ENCODE results near the gene THAP8.
A peak's percentile ranks its signal among the peaks of the same experiment; 100 is the strongest.

THAP8 gene

DNA sequence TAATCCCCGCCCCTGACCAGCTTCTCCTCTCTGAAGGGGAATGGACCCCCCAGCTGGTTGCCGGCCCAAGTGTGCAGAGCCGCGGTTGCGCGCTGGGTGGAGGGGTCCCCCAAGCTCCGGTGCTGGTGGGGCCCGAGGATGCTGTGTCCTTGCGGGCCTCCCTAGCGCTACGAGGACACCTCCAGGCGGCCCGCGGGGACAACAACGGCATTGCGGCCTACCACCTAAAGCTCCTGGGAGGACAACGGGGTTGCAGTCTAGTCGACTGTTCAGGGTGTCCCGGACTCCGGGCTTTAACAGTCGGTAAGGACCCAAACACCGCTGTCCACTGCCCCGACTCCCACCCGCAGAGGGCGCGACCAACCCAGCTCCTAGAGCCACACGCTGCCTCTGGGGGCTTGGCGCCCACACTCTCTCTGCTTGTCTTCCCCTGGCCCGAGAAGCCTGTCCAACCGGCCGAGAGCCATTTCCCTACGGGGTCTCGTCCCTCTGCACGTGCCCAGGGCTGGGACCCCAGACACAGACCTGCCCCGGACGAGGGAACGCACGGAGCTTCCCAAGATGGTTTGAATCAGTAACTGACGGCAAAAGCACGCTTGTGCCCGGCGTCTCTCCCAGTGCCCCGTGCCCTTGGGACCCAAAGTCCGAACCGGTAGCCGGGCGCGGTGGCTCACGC is 60.0 kb downstream of the THAP8 start:
- Histone ChIP-seq H3K27me3 (ENCODE audit: insufficient read depth, low read length, poor library complexity) (no peaks in the 10 kb centered on the region), H3K4me2 (ENCODE audit: insufficient read depth, low read length) (peak overlapping the region; percentile 91), H3K79me2 (ENCODE audit: insufficient read depth, low read length) (peaks cover 32% of the 10 kb centered on the region), H4K20me1 (ENCODE audit: insufficient read depth, low read length) (peaks cover 17% of the 10 kb centered on the region; the same call in 1 of the 2 replicates), H3K4me1 (ENCODE audit: insufficient read depth, low read length) (peaks cover 29% of the 10 kb centered on the region), H3K27ac (ENCODE audit: low read length) (no peak overlapping the region), H3K9ac (ENCODE audit: low read depth, low read length) (peak overlapping the region; percentile 79; the same call in 1 of the 2 replicates), H3K36me3 (ENCODE audit: insufficient read depth, low read length) (peaks cover 15% of the 10 kb centered on the region), H3K4me3 (ENCODE audit: low read depth in 1 of 2, low read length in 2 of 2) (peak overlapping the region in 1 of 2 experiments; percentile 23; a peak in 2 of 4 replicates), H2AFZ (ENCODE audit: low read depth, low read length) (no peak overlapping the region), H3K9me3 (ENCODE audit: insufficient read depth, low read length, severe bottlenecking) (no peaks in the 10 kb centered on the region)
- DNase-seq (no peak), ATAC-seq (ENCODE audit: insufficient read depth, low read depth) (no peak)
- TF ChIP-seq, protein P1, sequence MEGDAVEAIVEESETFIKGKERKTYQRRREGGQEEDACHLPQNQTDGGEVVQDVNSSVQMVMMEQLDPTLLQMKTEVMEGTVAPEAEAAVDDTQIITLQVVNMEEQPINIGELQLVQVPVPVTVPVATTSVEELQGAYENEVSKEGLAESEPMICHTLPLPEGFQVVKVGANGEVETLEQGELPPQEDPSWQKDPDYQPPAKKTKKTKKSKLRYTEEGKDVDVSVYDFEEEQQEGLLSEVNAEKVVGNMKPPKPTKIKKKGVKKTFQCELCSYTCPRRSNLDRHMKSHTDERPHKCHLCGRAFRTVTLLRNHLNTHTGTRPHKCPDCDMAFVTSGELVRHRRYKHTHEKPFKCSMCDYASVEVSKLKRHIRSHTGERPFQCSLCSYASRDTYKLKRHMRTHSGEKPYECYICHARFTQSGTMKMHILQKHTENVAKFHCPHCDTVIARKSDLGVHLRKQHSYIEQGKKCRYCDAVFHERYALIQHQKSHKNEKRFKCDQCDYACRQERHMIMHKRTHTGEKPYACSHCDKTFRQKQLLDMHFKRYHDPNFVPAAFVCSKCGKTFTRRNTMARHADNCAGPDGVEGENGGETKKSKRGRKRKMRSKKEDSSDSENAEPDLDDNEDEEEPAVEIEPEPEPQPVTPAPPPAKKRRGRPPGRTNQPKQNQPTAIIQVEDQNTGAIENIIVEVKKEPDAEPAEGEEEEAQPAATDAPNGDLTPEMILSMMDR (IDR thresholded peaks at IDR 0.05; ENCODE audit: borderline replicate concordance, extremely low read depth, low read length, poor library complexity, severe bottlenecking) = no peak
- TF ChIP-seq EZH2 (IDR thresholded peaks at IDR 0.05; ENCODE audit: borderline replicate concordance, low read depth, low read length, severe bottlenecking) = no peak

DNA sequence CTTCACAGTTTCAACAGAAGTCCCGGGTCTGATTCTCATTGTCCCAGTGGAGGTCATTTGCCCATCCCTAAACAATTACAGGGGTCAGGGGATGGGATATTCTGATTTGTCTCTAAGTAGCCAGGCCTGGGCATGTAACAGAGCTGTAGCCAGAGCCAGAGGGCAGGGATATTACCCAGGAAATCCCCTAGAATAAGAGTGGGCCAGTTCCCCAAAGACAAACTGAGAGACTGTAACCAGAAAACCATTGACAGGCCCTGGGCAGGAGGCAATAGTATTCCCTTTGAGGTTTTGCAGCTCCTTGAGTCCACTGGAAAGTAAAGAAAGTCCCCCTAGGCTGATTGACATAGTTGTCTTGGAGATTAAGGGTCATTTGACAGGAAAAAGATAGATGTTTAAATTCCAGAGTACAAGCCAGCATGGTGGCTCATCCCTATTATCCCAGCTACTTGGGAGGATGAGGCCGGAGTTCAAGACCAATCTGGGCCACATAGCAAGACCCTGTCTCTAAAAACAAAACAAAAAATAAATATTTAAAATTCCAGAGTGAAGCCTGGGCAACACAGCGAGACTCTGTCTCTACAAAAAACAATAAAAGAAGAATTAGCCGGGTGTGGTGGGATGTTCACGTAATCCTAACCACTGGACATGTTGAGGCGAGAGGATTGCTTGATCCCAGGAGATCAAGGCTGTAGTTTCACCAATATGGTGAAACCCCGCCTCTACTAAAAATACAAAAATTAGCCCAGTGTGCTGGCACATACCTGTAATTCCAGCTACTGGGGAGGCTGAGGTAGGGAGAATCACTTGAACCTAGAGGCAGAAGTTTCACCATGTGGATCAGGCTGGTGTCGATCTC is 60.9 kb downstream of the THAP8 start:
- peaks cover 26% of the 10 kb centered on the region for H3K4me1 ChIP-seq (ENCODE audit: insufficient read depth, low read length)
- H3K4me3 ChIP-seq (ENCODE audit: low read depth in 1 of 2, low read length in 2 of 2) = no peak overlapping the region
- H3K36me3 ChIP-seq (ENCODE audit: insufficient read depth, low read length) = peaks cover 11% of the 10 kb centered on the region
- ATAC-seq (ENCODE audit: insufficient read depth, low read depth) (no peak), DNase-seq (no peak)
- H3K4me2 ChIP-seq (ENCODE audit: insufficient read depth, low read length) = no peak overlapping the region
- peaks cover 30% of the 10 kb centered on the region for H3K79me2 ChIP-seq (ENCODE audit: insufficient read depth, low read length)
- TF ChIP-seq EZH2 (IDR thresholded peaks at IDR 0.05; ENCODE audit: borderline replicate concordance, low read depth, low read length, severe bottlenecking) = no peak
- TF ChIP-seq, protein P1 (IDR thresholded peaks at IDR 0.05; ENCODE audit: borderline replicate concordance, extremely low read depth, low read length, poor library complexity, severe bottlenecking) = no peak
- H3K27me3 ChIP-seq (ENCODE audit: insufficient read depth, low read length, poor library complexity) = no peaks in the 10 kb centered on the region
- no peaks in the 10 kb centered on the region for H3K9me3 ChIP-seq (ENCODE audit: insufficient read depth, low read length, severe bottlenecking)
- H2AFZ ChIP-seq (ENCODE audit: low read depth, low read length) = no peak overlapping the region
- no peak overlapping the region for H3K9ac ChIP-seq (ENCODE audit: low read depth, low read length)
- peaks cover 17% of the 10 kb centered on the region; the same call in 1 of the 2 replicates for H4K20me1 ChIP-seq (ENCODE audit: insufficient read depth, low read length)
- no peak overlapping the region for H3K27ac ChIP-seq (ENCODE audit: low read length)

DNA sequence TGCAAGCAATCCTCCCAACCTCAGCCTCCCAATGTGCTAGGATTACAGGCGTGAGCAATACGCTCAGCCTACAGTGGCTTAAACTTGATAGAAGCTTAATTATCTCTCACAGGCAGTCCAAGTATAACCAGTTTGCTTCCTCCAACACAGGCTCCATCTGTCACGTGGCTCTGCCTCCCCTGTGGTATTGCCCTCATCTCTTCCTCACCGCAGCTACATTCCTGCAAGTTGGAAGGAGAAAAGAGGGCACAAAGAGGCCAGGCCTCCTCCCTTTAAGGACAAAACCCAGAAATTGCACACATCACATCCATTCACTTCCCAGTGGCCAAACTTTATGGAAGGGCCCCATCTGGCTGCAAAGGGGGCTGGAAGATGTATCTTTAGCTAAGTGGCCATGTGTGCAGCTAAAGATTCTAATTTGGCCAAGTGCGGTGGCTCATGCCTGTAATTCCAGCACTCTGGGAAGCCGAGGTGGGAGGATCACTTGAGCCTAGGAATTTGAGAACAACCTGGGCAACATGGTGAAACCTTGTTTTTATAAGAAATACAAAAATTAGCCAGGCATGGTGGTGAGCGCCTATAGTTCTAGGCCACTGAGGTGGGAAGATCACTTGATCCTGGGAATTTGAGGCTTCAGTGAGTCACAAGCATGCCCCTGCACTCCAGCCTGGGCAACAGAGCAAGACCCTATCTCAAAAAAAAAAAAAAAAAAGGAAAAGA is 62.2 kb downstream of the THAP8 start:
- H3K4me2 ChIP-seq (ENCODE audit: insufficient read depth, low read length) = no peak overlapping the region
- H3K9me3 ChIP-seq (ENCODE audit: insufficient read depth, low read length, severe bottlenecking) = no peaks in the 10 kb centered on the region
- H3K27me3 ChIP-seq (ENCODE audit: insufficient read depth, low read length, poor library complexity) = peaks cover 8% of the 10 kb centered on the region
- no peak overlapping the region for H2AFZ ChIP-seq (ENCODE audit: low read depth, low read length)
- TF ChIP-seq, protein P1 (IDR thresholded peaks at IDR 0.05; ENCODE audit: borderline replicate concordance, extremely low read depth, low read length, poor library complexity, severe bottlenecking) = no peak
- no peak overlapping the region for H3K9ac ChIP-seq (ENCODE audit: low read depth, low read length)
- no peak overlapping the region for H3K4me3 ChIP-seq (ENCODE audit: low read depth in 1 of 2, low read length in 2 of 2)
- no peak for DNase-seq
- H3K79me2 ChIP-seq (ENCODE audit: insufficient read depth, low read length) = peaks cover 22% of the 10 kb centered on the region
- ATAC-seq (ENCODE audit: insufficient read depth, low read depth) = no peak
- peaks cover 25% of the 10 kb centered on the region for H3K4me1 ChIP-seq (ENCODE audit: insufficient read depth, low read length)
- no peak overlapping the region for H3K27ac ChIP-seq (ENCODE audit: low read length)
- peaks cover 15% of the 10 kb centered on the region; the same call in 1 of the 2 replicates for H4K20me1 ChIP-seq (ENCODE audit: insufficient read depth, low read length)
- peaks cover 4% of the 10 kb centered on the region; the same call in 1 of the 2 replicates for H3K36me3 ChIP-seq (ENCODE audit: insufficient read depth, low read length)

Measured in DND-41 (cell line).